Measurements from ENCODE around the gene PPP1R17.

DNA sequence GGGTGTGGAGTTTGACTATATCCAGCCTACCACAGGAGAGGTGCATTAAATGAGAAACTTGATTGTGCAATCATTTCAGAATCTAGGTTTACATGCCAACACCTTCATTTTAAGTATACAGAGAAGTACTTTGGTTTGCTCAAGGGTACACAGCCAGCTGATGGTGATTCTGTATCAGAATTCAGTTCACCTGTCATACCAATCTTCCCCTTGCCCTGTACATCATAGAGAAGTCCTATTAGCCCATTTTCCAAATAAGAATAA, 35.0 kb upstream of the PPP1R17 start:
- TF ChIP-seq, protein P1, sequence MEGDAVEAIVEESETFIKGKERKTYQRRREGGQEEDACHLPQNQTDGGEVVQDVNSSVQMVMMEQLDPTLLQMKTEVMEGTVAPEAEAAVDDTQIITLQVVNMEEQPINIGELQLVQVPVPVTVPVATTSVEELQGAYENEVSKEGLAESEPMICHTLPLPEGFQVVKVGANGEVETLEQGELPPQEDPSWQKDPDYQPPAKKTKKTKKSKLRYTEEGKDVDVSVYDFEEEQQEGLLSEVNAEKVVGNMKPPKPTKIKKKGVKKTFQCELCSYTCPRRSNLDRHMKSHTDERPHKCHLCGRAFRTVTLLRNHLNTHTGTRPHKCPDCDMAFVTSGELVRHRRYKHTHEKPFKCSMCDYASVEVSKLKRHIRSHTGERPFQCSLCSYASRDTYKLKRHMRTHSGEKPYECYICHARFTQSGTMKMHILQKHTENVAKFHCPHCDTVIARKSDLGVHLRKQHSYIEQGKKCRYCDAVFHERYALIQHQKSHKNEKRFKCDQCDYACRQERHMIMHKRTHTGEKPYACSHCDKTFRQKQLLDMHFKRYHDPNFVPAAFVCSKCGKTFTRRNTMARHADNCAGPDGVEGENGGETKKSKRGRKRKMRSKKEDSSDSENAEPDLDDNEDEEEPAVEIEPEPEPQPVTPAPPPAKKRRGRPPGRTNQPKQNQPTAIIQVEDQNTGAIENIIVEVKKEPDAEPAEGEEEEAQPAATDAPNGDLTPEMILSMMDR (IDR thresholded peaks at IDR 0.05) = no peak
- no peak for TF ChIP-seq POLR2A (IDR thresholded peaks at IDR 0.05)

Measured in Peyer's patch (tissue), 4 donors.